Measurements from ENCODE around the gene MDC1.
"Not testable (repeated sequence)": the region's sequence is repeated elsewhere in the genome, so short reads cannot be mapped to it uniquely, and the experiment has no call there.

The MDC1 gene, protein sequence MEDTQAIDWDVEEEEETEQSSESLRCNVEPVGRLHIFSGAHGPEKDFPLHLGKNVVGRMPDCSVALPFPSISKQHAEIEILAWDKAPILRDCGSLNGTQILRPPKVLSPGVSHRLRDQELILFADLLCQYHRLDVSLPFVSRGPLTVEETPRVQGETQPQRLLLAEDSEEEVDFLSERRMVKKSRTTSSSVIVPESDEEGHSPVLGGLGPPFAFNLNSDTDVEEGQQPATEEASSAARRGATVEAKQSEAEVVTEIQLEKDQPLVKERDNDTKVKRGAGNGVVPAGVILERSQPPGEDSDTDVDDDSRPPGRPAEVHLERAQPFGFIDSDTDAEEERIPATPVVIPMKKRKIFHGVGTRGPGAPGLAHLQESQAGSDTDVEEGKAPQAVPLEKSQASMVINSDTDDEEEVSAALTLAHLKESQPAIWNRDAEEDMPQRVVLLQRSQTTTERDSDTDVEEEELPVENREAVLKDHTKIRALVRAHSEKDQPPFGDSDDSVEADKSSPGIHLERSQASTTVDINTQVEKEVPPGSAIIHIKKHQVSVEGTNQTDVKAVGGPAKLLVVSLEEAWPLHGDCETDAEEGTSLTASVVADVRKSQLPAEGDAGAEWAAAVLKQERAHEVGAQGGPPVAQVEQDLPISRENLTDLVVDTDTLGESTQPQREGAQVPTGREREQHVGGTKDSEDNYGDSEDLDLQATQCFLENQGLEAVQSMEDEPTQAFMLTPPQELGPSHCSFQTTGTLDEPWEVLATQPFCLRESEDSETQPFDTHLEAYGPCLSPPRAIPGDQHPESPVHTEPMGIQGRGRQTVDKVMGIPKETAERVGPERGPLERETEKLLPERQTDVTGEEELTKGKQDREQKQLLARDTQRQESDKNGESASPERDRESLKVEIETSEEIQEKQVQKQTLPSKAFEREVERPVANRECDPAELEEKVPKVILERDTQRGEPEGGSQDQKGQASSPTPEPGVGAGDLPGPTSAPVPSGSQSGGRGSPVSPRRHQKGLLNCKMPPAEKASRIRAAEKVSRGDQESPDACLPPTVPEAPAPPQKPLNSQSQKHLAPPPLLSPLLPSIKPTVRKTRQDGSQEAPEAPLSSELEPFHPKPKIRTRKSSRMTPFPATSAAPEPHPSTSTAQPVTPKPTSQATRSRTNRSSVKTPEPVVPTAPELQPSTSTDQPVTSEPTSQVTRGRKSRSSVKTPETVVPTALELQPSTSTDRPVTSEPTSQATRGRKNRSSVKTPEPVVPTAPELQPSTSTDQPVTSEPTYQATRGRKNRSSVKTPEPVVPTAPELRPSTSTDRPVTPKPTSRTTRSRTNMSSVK (N-terminal part only)

DNA sequence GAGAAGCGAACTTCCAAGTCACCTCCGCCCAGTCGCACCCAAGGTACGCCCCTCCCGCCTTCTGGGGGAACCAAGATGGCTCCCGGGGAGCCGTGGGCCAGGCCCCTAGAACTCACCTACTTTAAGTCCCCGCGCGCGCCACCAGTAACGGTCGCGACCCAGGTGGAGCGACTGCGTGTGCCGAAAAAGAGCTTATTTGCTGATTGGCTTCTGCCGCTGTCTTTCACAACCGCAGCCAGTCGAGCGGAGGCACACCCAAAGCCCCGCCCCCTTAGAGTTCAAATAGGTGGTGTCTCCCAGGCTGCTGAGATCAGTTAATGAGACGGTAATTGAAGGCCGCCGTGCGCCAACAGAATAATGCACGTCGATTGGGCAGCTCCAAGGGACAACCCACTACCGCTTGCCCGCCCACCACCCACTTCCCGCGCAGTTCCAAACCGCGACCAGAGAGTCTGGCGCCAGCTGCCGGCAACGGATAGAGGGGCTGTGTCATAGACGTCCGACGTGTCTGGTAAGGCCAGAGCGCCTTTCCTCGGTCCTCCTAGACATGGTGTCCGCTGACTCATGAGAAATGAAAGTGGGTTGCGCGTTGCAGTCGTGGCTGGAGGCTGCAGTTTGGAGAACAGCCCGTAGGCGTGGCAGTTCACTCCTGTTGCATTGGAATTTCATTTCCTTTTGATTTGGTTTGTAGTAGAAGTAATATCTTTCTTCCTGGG is at the start of gene MDC1:
Gene MDC1, minus strand, starts transcription at position 153 of the 716 bp plus-strand sequence. CDS start 2,106 bp downstream, outside the sequence.
- peak; percentile 99 for DNase-seq (ENCODE audit: low read depth)

DNA sequence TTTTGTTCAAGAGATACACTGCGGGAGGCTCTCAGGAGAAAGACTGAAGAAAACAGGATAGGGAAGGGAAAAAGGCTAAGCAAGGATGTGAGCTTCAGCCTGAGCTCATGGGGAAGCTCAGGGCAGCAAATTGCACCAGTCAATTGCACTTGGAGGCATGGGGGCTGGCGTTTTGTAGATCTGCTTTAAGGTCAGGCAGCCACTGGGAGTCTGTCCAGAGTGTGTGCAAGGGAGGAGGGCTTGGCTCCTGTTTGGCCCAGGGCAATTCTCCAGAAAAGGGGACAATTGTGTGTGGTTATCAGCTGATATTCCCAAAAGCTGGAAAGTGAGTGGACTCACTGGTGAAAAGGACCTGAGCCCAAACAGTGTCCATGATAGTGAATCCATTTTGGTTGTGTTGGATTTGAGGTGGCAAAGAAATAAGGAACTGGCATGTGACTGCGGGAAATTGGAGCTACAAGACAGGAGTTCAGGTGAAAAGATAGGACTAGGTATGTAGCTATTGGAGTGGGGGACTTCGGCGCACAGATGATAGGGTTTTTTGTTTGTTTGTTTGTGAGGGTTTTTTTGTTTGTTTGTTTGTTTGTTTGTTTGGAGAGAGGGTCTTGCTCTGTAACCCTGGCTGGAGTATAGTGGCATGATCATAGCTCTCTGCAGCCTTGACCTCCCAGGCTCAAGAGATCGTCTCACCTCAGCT is 49.5 kb upstream of the MDC1 start:
- DNase-seq (ENCODE audit: low read depth) = no peak

DNA sequence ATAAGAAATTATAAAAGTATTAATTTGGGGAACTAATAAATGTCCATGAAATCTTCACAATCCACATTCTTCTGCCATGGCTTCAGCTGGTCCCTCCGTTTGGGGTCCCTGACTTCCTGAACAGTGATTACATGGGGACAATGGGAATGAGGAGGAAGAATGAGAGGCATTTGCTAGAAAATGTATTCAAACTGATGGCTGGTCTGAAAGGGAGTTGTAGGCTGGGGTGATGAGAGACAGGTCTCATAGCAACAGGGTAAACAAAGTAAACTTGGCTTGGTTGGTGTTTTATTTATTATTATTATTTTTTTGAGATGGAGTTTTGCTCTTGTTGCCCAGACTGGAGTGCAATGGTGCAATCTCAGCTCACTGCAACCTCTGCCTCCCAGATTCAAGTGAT is 48.4 kb upstream of the MDC1 start:
- not testable (repeated sequence) for DNase-seq (ENCODE audit: low read depth)

DNA sequence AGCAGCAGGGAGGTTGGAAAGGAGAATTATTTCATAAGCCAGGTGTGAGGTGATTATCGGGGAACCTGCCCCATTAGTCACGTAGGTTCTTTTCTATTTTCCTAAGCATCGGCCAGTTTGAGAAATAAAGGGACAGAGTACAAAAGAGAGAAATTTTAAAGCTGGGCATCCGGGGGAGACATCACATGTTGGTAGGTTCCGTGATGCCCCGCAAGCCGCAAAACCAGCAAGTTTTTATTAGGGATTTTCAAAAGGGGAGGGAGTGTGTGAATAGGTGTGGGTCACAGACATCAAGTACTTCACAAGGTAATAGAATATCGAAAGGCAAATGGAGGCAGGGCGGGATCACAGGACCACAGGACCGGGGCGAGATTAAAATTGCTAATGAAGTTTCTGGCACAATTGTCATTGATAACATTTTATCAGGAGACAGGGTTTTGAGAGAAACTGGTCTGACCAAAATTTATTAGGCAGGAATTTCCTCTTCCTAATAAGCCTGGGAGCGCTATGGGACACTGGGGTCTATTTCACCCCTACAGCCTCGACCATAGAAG is 47.5 kb upstream of the MDC1 start:
- DNase-seq (ENCODE audit: low read depth) = not testable (repeated sequence)

DNA sequence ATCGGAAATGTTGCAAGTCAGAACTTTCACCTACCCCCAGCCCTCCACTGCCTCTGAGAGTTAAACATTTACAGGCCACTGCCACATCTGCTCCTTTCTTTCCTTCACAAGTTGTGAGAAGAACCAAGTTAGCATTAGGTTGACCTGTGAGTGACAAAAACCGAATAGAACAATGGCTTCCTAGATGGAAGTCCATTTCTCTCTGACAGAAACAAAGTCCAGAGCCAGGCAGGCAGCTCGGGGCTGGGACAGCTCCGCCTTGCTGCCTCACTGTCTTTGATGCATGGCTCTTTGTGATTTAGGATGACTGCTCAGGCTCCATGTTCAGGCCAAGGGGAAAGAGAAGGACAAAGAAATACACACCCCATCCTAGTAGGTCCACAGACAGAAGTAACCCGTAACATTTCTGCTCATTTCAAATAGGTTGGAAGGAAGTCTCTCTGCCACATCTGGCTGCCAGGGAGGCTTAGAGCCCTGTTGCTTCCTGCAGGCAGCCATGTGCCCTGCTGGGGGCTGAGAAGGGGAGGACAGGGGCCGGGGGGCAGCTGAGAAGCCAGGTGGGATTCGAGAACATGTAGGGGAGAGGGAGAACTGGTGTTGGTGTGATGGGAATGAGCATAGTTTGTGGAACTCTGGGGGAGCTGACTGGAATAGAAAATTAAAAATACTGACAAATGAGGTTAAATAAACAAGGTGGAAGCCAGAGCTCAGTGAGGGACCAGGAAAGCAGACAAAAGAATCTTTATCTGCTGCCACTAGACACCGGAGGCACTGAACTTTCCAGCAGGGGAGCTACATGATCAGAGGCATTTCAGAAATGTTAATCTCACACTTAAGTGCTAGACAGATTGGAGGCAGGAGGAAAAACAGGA is 46.8 kb upstream of the MDC1 start:
- DNase-seq (ENCODE audit: low read depth) = no peak

DNA sequence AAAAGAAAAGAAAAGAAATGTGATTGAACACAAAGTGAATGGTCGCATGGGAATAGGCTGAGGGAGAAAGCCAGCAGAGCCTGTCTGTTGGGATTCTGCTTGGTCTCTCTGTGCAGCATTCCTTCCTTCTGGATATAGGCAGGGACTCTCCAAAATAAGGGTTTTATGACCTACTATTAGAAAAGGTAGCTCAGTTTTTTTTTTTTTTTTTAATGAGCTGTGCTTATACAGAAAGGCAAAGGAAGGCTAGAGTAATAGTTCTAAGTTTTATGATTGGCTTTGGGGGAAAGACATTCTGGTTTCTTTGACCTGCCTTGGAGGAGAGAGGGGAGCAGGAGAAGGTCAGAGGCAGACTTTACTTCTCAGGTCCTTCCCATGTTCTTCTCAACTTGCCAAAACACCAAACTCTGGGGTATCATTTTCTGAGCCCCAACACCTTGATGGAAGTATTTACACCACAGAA is 46.1 kb upstream of the MDC1 start:
- DNase-seq (ENCODE audit: low read depth) = no peak

DNA sequence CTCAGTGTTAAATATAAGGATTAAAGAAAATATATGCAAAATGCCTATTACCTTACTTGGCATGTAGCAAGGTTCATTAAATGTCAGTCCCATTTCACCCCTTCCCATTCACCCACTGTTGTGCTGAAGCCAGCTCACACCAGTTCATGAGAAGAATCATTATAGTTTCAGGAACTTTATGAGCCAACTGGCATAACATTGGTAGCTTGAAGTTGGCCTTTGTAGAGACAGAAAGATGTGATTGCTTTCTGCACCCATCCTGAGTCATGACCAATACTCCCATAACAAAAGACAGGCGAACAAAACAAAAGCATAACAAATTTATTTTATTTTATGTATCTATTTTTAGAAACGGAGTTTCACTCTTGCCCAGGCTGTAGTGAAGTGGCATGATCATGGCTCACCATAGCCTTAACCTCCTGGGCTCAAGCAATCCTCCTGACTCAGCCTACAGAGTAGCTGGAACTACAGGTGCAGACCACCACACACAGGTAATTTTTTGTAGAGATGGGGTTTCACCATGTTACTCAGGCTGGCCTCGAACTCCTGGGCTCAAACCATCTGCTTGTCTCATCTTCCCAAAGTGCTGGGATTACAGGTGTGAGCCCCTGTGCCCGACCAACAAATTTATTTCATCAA is 44.8 kb upstream of the MDC1 start:
- DNase-seq (ENCODE audit: low read depth) = no peak

DNA sequence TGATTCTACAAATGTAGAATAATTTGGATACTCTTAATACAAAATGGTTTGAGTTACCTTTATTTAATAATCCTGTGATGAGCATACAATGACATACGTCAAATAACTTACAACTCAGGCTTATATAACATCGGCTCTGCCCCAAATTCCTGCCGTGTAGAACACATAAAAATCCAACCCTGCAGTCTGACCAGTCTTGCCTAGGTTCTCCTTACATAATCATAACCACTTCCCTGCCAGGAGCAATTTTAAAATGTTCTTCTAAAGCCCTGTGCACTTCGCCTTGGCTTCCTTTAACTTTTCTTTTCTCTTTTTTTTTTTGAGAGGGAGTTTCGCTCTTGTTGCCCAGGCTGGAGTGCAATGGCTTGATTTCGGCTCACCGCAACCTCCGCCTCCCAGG is 43.5 kb upstream of the MDC1 start:
- DNase-seq (ENCODE audit: low read depth) = no peak

DNA sequence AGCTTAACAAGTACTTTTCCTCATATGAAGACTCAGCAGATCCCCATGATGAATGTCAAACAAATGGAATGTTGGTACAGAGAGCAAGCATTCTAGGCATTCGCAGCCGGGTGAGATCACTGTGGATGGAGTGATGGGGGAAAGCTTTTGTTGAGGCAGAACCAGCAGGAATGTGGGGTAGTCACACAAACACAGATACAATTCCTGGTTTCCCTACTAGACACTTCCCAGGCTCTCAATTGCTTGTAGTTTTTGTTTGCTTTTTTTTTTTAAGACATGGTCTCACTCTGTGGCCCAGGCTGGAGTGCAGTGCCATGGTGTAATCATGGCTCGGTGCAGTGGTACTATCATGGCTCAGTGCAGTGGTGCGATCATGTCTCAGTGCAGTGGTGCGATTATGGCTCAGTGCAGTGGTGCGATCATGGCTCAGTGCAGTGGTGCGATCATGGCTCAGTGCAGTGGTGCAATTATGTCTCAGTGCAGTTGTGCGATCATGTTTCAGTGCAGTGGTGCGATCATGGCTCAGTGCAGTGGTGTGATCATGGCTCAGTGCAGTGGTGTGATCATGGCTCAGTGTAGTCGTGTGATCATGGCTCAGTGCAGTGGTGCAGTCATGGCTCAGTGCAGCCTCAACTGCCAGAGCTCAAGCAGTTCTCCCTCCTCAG is 42.6 kb upstream of the MDC1 start:
- no peak for DNase-seq (ENCODE audit: low read depth)

DNA sequence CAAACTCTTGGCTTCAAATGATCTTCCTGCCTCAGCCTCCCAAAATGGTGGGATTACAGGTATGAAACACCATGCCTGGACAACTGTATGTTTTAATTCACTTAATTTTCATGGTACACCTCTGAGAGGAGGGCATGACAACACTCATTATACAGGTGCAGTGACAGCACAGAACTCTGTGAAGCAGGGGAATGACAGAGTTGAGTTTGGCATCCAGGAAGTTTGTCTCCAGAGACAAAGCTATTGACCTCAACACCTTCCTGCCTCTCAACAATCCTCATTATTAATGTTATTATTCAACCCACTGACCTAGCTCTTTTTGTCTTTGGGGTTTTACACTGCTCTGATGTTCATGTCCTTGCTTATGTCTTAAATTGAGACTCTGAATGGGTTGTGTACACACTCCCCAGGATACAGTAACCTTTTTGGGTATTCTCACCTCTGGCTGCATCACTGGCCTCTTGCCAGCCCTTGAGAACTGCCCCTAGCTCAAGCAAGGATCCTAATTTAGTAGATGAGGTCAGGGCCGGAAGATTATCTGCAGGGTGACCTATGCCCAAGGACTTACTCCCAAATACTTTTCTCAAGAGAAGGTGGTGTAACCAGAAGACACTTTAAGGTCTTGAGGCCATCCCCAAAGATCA is 40.3 kb upstream of the MDC1 start:
- DNase-seq (ENCODE audit: low read depth) = no peak

DNA sequence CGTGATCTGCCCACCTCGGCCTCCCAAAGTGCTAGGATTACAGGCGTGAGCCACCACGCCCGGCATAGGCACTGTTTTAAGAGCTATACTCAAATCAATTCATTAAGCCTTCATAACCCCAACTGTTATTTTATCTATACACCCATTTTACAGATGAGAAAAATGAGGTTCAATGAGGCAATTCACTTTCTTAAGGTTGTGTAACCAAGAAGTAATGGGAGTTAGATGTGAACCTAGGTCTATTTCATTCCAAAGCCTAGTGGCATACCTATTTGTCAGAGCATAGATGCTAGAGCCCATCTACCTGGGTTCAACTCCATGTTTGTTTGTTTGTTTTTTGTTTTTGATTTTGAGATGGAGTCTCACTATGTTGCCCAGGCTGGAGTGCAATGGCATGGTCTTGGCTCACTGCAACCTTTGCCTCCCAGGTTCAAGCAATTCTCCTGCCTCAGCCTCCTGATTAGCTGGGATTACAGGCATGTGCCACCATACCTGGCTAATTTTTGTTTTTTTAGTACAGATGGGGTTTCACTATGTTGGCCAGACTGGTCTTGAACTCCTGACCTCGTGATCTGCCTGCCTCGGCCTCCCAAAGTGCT is 39.4 kb upstream of the MDC1 start:
- not testable (repeated sequence) for DNase-seq (ENCODE audit: low read depth)

DNA sequence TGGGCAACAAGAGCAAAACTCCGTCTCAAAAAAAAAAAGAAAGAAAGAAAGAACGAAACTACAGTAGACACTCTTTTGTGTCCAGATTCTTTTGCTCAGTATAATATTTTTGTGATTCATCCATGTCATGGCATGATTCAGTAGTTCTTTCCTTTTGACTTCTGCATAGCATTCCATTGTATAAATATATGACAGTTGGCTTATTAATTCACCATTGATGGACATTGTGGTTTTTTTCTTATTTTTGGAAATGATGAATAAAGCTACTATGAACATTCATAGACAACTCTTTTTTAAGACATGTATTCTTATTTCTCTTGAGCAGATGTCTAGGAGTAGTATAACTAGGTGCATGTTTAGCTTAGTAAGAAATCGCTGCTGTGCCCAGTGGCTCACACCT is 37.5 kb upstream of the MDC1 start:
- DNase-seq (ENCODE audit: low read depth) = no peak

DNA sequence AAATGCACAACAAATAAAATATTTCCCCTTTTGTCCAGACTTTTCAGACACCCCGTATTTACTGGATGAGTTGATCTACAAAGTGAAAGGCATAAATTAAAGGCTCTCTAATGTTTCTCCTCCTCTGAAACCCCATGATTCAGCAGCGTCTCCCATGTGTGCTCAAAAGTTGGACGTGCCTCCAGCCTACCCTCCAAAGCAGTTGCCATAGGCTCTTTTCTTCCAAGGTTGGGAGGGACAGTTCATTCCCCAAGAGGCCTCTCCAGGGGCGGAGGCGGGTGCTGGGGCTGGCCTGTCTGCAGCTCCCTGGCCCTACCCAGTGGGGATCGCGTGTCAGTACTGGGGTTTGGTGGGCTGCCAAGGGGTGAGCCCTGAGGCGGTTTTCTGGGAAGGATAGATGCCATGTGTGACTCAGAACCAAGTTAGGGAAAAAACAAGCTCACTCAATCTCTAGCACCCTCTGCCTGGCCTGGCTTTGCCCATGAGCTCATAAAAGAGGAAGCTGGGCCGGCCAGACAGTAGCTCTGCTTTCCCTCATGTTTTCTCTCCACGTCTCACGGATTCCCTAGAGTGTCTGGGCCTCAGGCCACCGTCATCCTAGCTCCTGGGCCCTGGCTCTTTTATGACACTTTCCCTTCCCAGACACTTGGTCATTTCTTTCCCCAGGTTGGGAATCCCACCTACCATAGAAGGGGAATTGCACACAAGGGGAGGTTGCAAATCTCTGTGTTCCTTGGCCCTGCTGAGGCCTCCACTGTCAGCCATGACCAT is 35.3 kb upstream of the MDC1 start:
- DNase-seq (ENCODE audit: low read depth) = no peak

DNA sequence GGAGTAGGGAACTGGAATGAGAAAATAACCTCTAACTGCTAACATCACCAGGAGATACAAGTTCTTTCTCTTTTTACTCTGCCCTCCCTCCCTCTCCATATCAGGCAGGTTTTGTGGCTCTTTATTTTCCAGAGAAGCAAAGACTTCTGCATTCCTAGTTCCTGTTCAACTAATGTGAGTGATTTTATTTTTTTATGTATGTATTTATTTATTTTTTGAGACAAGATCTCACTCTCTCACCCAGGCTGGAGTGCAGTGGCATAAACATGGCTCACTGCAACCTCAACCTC is 33.2 kb upstream of the MDC1 start:
- no peak for DNase-seq (ENCODE audit: low read depth)

DNA sequence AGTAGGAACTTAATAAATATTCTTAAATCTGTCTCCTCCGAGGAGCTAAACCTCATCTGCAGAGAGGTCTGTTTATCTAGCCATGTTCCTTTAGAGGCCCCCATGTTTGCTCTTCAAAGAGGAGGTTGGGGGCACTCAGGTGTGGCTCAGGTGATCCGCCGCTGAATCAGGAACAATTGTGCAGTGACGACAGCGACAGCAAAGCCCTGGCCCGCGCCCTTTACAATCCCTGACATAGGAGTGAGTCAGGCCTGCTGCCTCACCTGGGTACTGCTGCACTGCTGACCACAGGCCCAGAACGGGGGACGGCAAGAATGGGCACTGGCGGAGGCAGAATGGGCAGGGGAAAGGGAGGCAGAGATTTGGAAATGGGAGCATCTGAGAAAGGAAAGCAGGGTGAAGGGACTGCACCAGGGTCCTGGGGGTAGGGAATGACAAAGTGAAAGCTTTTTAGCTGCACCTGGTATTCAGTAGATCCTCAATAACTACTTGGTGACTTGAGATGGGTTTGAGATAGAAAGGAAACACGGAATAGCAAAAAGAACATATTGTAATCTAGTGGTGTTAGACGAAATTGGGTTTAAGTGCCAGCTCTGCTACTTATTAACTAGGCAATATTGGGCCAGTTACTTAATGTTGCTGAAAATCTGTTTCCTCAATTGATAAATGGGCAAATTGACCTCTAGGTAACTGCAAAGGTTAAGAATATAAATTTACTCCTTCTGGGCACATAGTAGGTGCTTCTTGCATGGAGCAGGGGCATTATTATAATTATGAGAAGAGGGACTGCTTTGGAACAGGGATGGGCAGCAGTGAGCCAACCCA is 32.7 kb upstream of the MDC1 start:
- DNase-seq (ENCODE audit: low read depth) = no peak
